IMR-90 (cell line): ENCODE data around the gene TRIP6. TPM values are rescaled to one million over a fixed set of nuclear protein-coding genes. Genes with fewer than 3 reads are reported as not detected.

Experiments
- ATAC-seq: fragments of 200-7000 bp; cut with Tn5 transposase; 2 replicates; pipeline ENCODE4 v1.9.1; 2020; ENCODE audit warnings: low read depth, mild to moderate bottlenecking, moderate library complexity
- BruUV-seq: library from RNA; stranded (reverse); fragments of 400-500 nt; replicated peaks from 2 replicates; lab custom pipeline; 2021; lab: Mats Ljungman, UMichigan
- CTCF ChIA-PET: fragments of 300-600 bp; formaldehyde crosslinking; extraction: SDS; loops from one replicate; lab custom pipeline; 2021; ENCODE audit warnings: antibody characterized with exemption; lab: Yijun Ruan, JAX
- POLR2A ChIA-PET: fragments of 300-600 bp; sonication (Branson Sonifier 250); formaldehyde crosslinking; loops from one replicate; lab custom pipeline; 2022; ENCODE audit warnings: antibody characterized with exemption; ENCODE audit not compliant: unreplicated experiment; lab: Charles Lee
- DNase-seq: peaks from one replicate; pipeline ENCODE4 v3.0.0; 2013
- H2AFZ ChIP-seq: replicated peaks from 2 replicates; pipeline ENCODE3; 2013; ENCODE audit warnings: low read length, mild to moderate bottlenecking; ENCODE audit not compliant: poor library complexity
- H2AK5ac ChIP-seq: 2 replicates; pipeline ENCODE4 v1.6.1; 2013; ENCODE audit warnings: low read depth, low read length, inconsistent platforms
- H2AK9ac ChIP-seq: replicated peaks from 2 replicates; pipeline ENCODE3; 2013; ENCODE audit warnings: mild to moderate bottlenecking, low read depth, low read length, moderate library complexity; ENCODE audit not compliant: poor library complexity
- H2BK120ac ChIP-seq: 2 replicates; pipeline ENCODE4 v1.6.1; 2013; ENCODE audit warnings: low read depth, low read length, inconsistent platforms
- H2BK15ac ChIP-seq: 3 replicates; pipeline ENCODE4 v1.6.1; 2013; ENCODE audit warnings: low read depth, low read length, inconsistent platforms
- H2BK20ac ChIP-seq: 2 replicates; pipeline ENCODE4 v1.6.1; 2013; ENCODE audit warnings: low read depth, mild to moderate bottlenecking, inconsistent platforms, low read length, moderate library complexity
- H2BK5ac ChIP-seq: 2 replicates; pipeline ENCODE4 v1.6.1; 2013; ENCODE audit warnings: mild to moderate bottlenecking, low read depth, low read length, inconsistent platforms; ENCODE audit not compliant: poor library complexity, severe bottlenecking
- H3K14ac ChIP-seq: replicated peaks from 2 replicates; pipeline ENCODE4 v1.6.1; 2013; ENCODE audit warnings: low read depth, low read length, inconsistent platforms
- H3K18ac ChIP-seq: 2 replicates; pipeline ENCODE4 v1.6.1; 2013; ENCODE audit warnings: low read depth, low read length, control low read depth
- H3K23ac ChIP-seq: 2 replicates; pipeline ENCODE4 v1.6.1; 2013; ENCODE audit warnings: low read depth, low read length, inconsistent platforms
- H3K27ac ChIP-seq: 2 replicates; pipeline ENCODE4 v1.5.1; 2013; ENCODE audit warnings: mild to moderate bottlenecking, control low read depth, low read length; ENCODE audit not compliant: insufficient read depth
- H3K27me3 ChIP-seq: 2 replicates; pipeline ENCODE4 v1.6.1; 2013; ENCODE audit warnings: low read length; ENCODE audit not compliant: control insufficient read depth, insufficient read depth
- H3K36me3 ChIP-seq: 2 replicates; pipeline ENCODE4 v1.6.1; 2013; ENCODE audit warnings: low read length, mixed read lengths; ENCODE audit not compliant: control insufficient read depth, insufficient read depth
- H3K4ac ChIP-seq: 2 replicates; pipeline ENCODE4 v1.6.1; 2013; ENCODE audit warnings: low read depth, low read length, inconsistent platforms
- H3K4me1 ChIP-seq: 2 replicates; pipeline ENCODE4 v1.6.1; 2013; ENCODE audit warnings: low read length, mixed read lengths; ENCODE audit not compliant: control insufficient read depth, insufficient read depth
- H3K4me2 ChIP-seq: 2 replicates; pipeline ENCODE4 v1.6.1; 2013; ENCODE audit warnings: low read depth, mild to moderate bottlenecking, control low read depth, low read length, moderate library complexity
- H3K4me3 ChIP-seq: 2 replicates; pipeline ENCODE4 v1.5.1; 2013; ENCODE audit warnings: low read depth, mild to moderate bottlenecking, control low read depth, low read length, moderate library complexity; ENCODE audit not compliant: insufficient read depth
- H3K56ac ChIP-seq: 2 replicates; pipeline ENCODE4 v1.6.1; 2013; ENCODE audit warnings: low read length, inconsistent platforms; ENCODE audit not compliant: insufficient read depth; ENCODE audit errors: extremely low read depth
- H3K79me1 ChIP-seq, 2 experiments: 2 replicates each; pipeline ENCODE4 v1.6.1; 2013; ENCODE audit warnings: low read length in 2 of 2, inconsistent platforms in 1 of 2, low read depth in 1 of 2
- H3K9ac ChIP-seq: 2 replicates; pipeline ENCODE4 v1.6.1; 2013; ENCODE audit warnings: low read depth, low read length, control low read depth
- H3K9me1 ChIP-seq: 2 replicates; pipeline ENCODE4 v1.6.1; 2013; ENCODE audit warnings: low read length, inconsistent platforms; ENCODE audit not compliant: insufficient read depth
- H3K9me3 ChIP-seq: 2 replicates; pipeline ENCODE4 v1.6.1; 2013; ENCODE audit warnings: low read length; ENCODE audit not compliant: control insufficient read depth, insufficient read depth
- H4K20me1 ChIP-seq: 2 replicates; pipeline ENCODE4 v1.6.1; 2013; ENCODE audit warnings: low read length, inconsistent platforms; ENCODE audit not compliant: insufficient read depth
- H4K5ac ChIP-seq: 2 replicates; pipeline ENCODE4 v1.6.1; 2013; ENCODE audit warnings: mild to moderate bottlenecking, low read depth, low read length, control low read depth
- H4K8ac ChIP-seq, 2 experiments: 2 replicates each; pipeline ENCODE4 v1.6.1; 2013; ENCODE audit warnings: low read depth in 2 of 2, low read length in 2 of 2, control low read depth in 1 of 2, inconsistent platforms in 1 of 2
- H4K91ac ChIP-seq: 2 replicates; pipeline ENCODE4 v1.6.1; 2013; ENCODE audit warnings: low read depth, low read length, inconsistent platforms; ENCODE audit not compliant: insufficient read depth
- CHD1 ChIP-seq: IDR thresholded peaks from 2 replicates; pipeline ENCODE4 v1.6.1; 2012; ENCODE audit warnings: low read depth, low read length, improper control_type of control experiment
- CTCF ChIP-seq: conservative IDR thresholded peaks from 2 replicates; pipeline ENCODE4 v1.5.1; 2012; ENCODE audit warnings: mild to moderate bottlenecking, low read depth, low read length, improper control_type of control experiment
- FOS ChIP-seq: fragments of 150-350 bp; IDR thresholded peaks from 2 replicates; pipeline ENCODE4 v1.6.1; 2016; ENCODE audit warnings: low read depth, low read length
- MAZ ChIP-seq: IDR thresholded peaks from 2 replicates; pipeline ENCODE4 v1.6.1; 2012; ENCODE audit warnings: low read depth, mild to moderate bottlenecking, low read length, improper control_type of control experiment, moderate library complexity, borderline replicate concordance
- NFE2L2 ChIP-seq: fragments of 150-350 bp; IDR thresholded peaks from 2 replicates; pipeline ENCODE4 v1.6.1; 2016; ENCODE audit warnings: low read depth, mild to moderate bottlenecking, low read length
- POLR2A ChIP-seq: IDR thresholded peaks from 2 replicates; pipeline ENCODE4 v1.6.1; 2012; ENCODE audit warnings: mild to moderate bottlenecking, low read depth, low read length
- RCOR1 ChIP-seq: IDR thresholded peaks from 2 replicates; pipeline ENCODE4 v1.6.1; 2012; ENCODE audit warnings: mild to moderate bottlenecking, low read length, improper control_type of control experiment; ENCODE audit not compliant: insufficient replicate concordance
- WGBS, 2 experiments: methylation state at CpG; one replicate each; pipeline versions ENCODE4 v1.1.5 to v1.1.7; 2013; ENCODE audit warnings: missing lambda C conversion rate in 2 of 2; ENCODE audit not compliant: insufficient read length in 1 of 2; ENCODE audit errors: extremely low coverage in 2 of 2; 5-methylcytosine and 5-hydroxymethylcytosine counted together
- dilution Hi-C: fragments of 300-500 bp; cut with HindIII; formaldehyde crosslinking; loops from one replicate; pipeline ENCODE4 v1.14.3; 2018; ENCODE audit warnings: low sequenced_read_pairs; ENCODE audit not compliant: unreplicated experiment
- in situ Hi-C: fragments of 300-500 bp; cut with MboI; formaldehyde crosslinking; loops from 3 replicates; pipeline ENCODE4 v1.14.3; 2019; ENCODE audit warnings: low sequenced_read_pairs, inconsistent platforms, mixed read lengths
- intact Hi-C: fragments of 100-400 bp; cut with micrococcal nuclease; formaldehyde crosslinking; loops from 2 replicates; pipeline ENCODE4 v1.10.0; 2022
- polyA plus RNA-seq, 3 experiments: library from polyadenylated mRNA; depleted of rRNA; stranded (reverse); fragments of >200 nt; gene quantifications; 2 replicates each; pipeline ENCODE4 v1.2.3, GENCODE V29; 2012; ENCODE audit warnings: low replicate concordance in 1 of 3
- total RNA-seq: library from RNA; depleted of rRNA; stranded (reverse); fragments of >200 nt; gene quantifications from 2 replicates; pipeline ENCODE4 v1.2.3, GENCODE V29; 2012

Gene TRIP6
- total and polyA plus RNA-seq, 2 of the 4 experiments (the other 2 are of a cell fraction), result 36.4 to 72.3 TPM

- WGBS, 2 experiments, result 100% methylated on average over 3 of the region's 23 CpGs; no CpG with 5 or more reads in 1 of the 2 experiments
- Histone ChIP-seq H3K18ac (no peak overlapping the region), H3K9me3 (no peaks in the 10 kb centered on the region), H4K91ac (no peak overlapping the region), H4K8ac (no peak overlapping the region), H3K14ac (no peak overlapping the region), H3K79me1 (peaks cover 0 to 26% of the 10 kb centered on the region in 2 experiments; a peak in 3 of 4 replicates), H3K4me3 (no peak overlapping the region), H3K4me2 (no peak overlapping the region), H2BK5ac (no peak overlapping the region), H2BK15ac (no peak overlapping the region), H2AK5ac (no peak overlapping the region), H4K20me1 (peaks cover 11% of the 10 kb centered on the region), H3K4me1 (peaks cover under 1% of the 10 kb centered on the region; the same call in 1 of the 2 replicates), H3K27ac (no peak overlapping the region), H2BK120ac (no peak overlapping the region), H3K9ac (no peak overlapping the region), H3K27me3 (no peaks in the 10 kb centered on the region), H2BK20ac (no peak overlapping the region), H3K4ac (no peak overlapping the region), H2AFZ (no peak overlapping the region), H4K5ac (no peak overlapping the region), H3K23ac (no peak overlapping the region), H3K36me3 (peaks cover 73% of the 10 kb centered on the region), H3K9me1 (no peaks in the 10 kb centered on the region), H2AK9ac (no peak overlapping the region), H3K56ac (no peak overlapping the region)
- dilution Hi-C loops, result no loop called here
- no peak for DNase-seq
- in situ Hi-C loops, result no loop called here
- no peak for ATAC-seq
- ChIA-PET CTCF (no interaction called here), POLR2A (no interaction called here)
- BruUV-seq, result no TSS peak
- TF ChIP-seq CHD1 (no peak), NFE2L2 (no peak), CTCF (no peak), RCOR1 (no peak), MAZ (no peak), FOS (no peak), POLR2A (no peak)
- intact Hi-C loops, result no loop called here
Measured at GRCh38 chr7:100819586-100819985, 47.6 kb upstream of the TRIP6 start.
